ENCODE data around the gene HERPUD2. TPM values are rescaled to one million over a fixed set of nuclear protein-coding genes. Genes with fewer than 3 reads are reported as not detected.

Gene HERPUD2
- 61.1 TPM for total RNA-seq

- Histone ChIP-seq H3K27me3 (ENCODE audit: insufficient read depth, low read length) (no peaks in the 10 kb centered on the region), H3K9me3 (ENCODE audit: low read depth, low read length) (no peaks in the 10 kb centered on the region), H3K4me3 (ENCODE audit: low read length) (peak within 1 kb of the TSS; percentile 90), H3K4me1 (ENCODE audit: insufficient read depth, low read length) (peaks cover 61% of the 10 kb centered on the region)
Observed at GRCh38 chr7:35694784-35695472, at the start of gene HERPUD2. TSS of gene HERPUD2 (minus strand) at chr7:35695135. CDS start at chr7:35694330, 805 bp downstream.

DNA sequence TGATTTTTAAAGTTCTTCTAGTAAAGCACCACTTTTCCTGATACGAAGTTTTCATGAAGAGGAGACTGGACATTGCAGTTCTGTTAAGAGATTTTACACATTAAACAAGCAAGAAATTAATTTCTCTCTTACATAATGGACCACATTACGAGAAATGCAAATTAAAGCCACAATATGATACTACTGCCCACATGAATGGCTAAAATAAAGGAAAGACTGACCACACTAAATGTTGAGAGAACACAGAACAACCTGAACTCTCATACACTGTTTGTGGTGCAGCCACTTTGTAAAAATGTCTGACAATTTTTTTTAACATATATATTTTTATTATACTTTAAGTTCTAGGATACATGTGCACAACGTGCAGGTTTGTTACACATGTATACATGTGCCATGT is 44.0 kb upstream of the HERPUD2 start:
- no peaks in the 10 kb centered on the region for H3K9me3 ChIP-seq (ENCODE audit: low read depth, low read length)
- no peaks in the 10 kb centered on the region for H3K4me1 ChIP-seq (ENCODE audit: insufficient read depth, low read length)
- no peak overlapping the region for H3K4me3 ChIP-seq (ENCODE audit: low read length)
- no peaks in the 10 kb centered on the region for H3K27me3 ChIP-seq (ENCODE audit: insufficient read depth, low read length)

DNA sequence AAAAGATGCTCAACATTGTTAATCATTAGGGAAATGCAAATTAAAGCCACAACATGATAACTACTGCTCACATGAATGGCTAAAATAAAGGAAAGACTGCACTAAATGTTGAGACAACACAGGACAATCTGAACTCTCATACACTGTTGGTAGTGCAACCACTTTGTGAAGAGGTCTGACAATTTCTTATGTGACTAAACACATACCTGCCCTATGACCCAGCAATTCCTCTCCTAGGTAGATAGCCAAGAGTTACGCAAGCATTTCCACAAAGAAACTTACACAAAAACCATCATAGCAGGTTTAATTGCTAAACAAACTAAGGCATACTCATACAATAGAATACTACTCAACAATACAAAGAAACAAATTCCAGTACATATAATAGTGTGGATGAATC is 41.8 kb upstream of the HERPUD2 start:
- Histone ChIP-seq H3K9me3 (ENCODE audit: low read depth, low read length) (no peaks in the 10 kb centered on the region), H3K4me3 (ENCODE audit: low read length) (no peak overlapping the region), H3K27me3 (ENCODE audit: insufficient read depth, low read length) (no peaks in the 10 kb centered on the region), H3K4me1 (ENCODE audit: insufficient read depth, low read length) (no peaks in the 10 kb centered on the region)

DNA sequence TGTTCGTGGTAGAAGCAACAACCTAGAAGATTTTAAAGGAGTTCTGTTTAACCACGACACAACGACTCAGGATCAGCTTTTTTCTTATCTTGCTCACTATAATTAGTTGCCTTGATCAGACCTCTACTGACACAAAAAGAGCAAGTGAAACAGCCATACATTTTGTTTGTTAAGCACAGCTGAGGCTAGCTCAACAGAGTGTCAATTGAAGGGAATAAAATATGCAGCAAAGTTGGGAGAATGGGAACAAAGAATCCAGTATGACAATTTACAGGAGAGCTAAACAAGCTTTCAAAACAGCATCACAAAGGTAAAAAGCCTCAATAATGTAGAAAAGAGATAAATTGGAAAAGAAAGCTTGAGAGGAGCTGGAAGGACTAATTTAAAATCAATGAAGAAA is 40.5 kb upstream of the HERPUD2 start:
- no peak overlapping the region for H3K4me3 ChIP-seq (ENCODE audit: low read length)
- H3K27me3 ChIP-seq (ENCODE audit: insufficient read depth, low read length) = no peaks in the 10 kb centered on the region
- peaks cover 9% of the 10 kb centered on the region for H3K4me1 ChIP-seq (ENCODE audit: insufficient read depth, low read length)
- H3K9me3 ChIP-seq (ENCODE audit: low read depth, low read length) = no peaks in the 10 kb centered on the region

- no peak overlapping the region for H3K4me3 ChIP-seq (ENCODE audit: low read length)
- H3K27me3 ChIP-seq (ENCODE audit: insufficient read depth, low read length) = no peaks in the 10 kb centered on the region
- no peaks in the 10 kb centered on the region for H3K9me3 ChIP-seq (ENCODE audit: low read depth, low read length)
- peaks cover 22% of the 10 kb centered on the region for H3K4me1 ChIP-seq (ENCODE audit: insufficient read depth, low read length)
Observed at GRCh38 chr7:35734001-35734483, 39.1 kb upstream of the HERPUD2 start.

- H3K4me1 ChIP-seq (ENCODE audit: insufficient read depth, low read length) = peaks cover 43% of the 10 kb centered on the region
- H3K9me3 ChIP-seq (ENCODE audit: low read depth, low read length) = no peaks in the 10 kb centered on the region
- no peak overlapping the region for H3K4me3 ChIP-seq (ENCODE audit: low read length)
- H3K27me3 ChIP-seq (ENCODE audit: insufficient read depth, low read length) = no peaks in the 10 kb centered on the region
Observed at GRCh38 chr7:35731349-35731748, 36.4 kb upstream of the HERPUD2 start.

- Histone ChIP-seq H3K4me1 (ENCODE audit: insufficient read depth, low read length) (peaks cover 62% of the 10 kb centered on the region), H3K27me3 (ENCODE audit: insufficient read depth, low read length) (no peaks in the 10 kb centered on the region), H3K9me3 (ENCODE audit: low read depth, low read length) (no peaks in the 10 kb centered on the region), H3K4me3 (ENCODE audit: low read length) (no peak overlapping the region)
Observed at GRCh38 chr7:35729061-35729783, 34.3 kb upstream of the HERPUD2 start.

- no peaks in the 10 kb centered on the region for H3K9me3 ChIP-seq (ENCODE audit: low read depth, low read length)
- no peaks in the 10 kb centered on the region for H3K27me3 ChIP-seq (ENCODE audit: insufficient read depth, low read length)
- no peak overlapping the region for H3K4me3 ChIP-seq (ENCODE audit: low read length)
- H3K4me1 ChIP-seq (ENCODE audit: insufficient read depth, low read length) = peaks cover 62% of the 10 kb centered on the region
Observed at GRCh38 chr7:35728412-35729060, 33.6 kb upstream of the HERPUD2 start.

DNA sequence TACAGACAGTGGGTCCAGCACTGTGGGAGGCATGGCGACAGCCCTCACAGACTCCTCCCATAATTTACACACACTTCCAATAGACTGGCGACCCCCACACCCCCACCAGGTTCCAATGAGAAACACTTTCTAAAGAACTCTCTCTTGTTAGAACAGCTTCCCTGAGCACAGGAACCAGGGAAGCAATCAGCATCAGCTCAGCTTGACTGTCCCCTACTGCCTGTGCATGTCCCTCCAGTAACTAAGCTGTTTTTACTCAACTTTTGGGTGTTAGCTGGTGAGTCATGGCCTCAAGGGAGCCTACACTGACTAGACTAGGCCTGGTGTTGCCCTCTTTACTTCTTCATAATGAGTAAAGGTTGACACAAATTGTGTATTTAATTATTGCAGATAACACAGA is 32.6 kb upstream of the HERPUD2 start:
- Histone ChIP-seq H3K4me1 (ENCODE audit: insufficient read depth, low read length) (peaks cover 65% of the 10 kb centered on the region), H3K9me3 (ENCODE audit: low read depth, low read length) (no peaks in the 10 kb centered on the region), H3K4me3 (ENCODE audit: low read length) (no peak overlapping the region), H3K27me3 (ENCODE audit: insufficient read depth, low read length) (no peaks in the 10 kb centered on the region)

GRCh38 chr7:35726654-35727053 is 31.7 kb upstream of the HERPUD2 start:
- H3K27me3 ChIP-seq (ENCODE audit: insufficient read depth, low read length) = no peaks in the 10 kb centered on the region
- H3K4me3 ChIP-seq (ENCODE audit: low read length) = no peak overlapping the region
- peaks cover 68% of the 10 kb centered on the region for H3K4me1 ChIP-seq (ENCODE audit: insufficient read depth, low read length)
- no peaks in the 10 kb centered on the region for H3K9me3 ChIP-seq (ENCODE audit: low read depth, low read length)

- Histone ChIP-seq H3K27me3 (ENCODE audit: insufficient read depth, low read length) (no peaks in the 10 kb centered on the region), H3K4me3 (ENCODE audit: low read length) (no peak overlapping the region), H3K9me3 (ENCODE audit: low read depth, low read length) (no peaks in the 10 kb centered on the region), H3K4me1 (ENCODE audit: insufficient read depth, low read length) (peaks cover 58% of the 10 kb centered on the region)
Observed at GRCh38 chr7:35725280-35725680, 30.3 kb upstream of the HERPUD2 start.

GRCh38 chr7:35723011-35723410 is 28.1 kb upstream of the HERPUD2 start:
- Histone ChIP-seq H3K4me1 (ENCODE audit: insufficient read depth, low read length) (peaks cover 36% of the 10 kb centered on the region), H3K9me3 (ENCODE audit: low read depth, low read length) (no peaks in the 10 kb centered on the region), H3K4me3 (ENCODE audit: low read length) (no peak overlapping the region), H3K27me3 (ENCODE audit: insufficient read depth, low read length) (no peaks in the 10 kb centered on the region)

GRCh38 chr7:35722054-35722849 is 27.3 kb upstream of the HERPUD2 start:
- Histone ChIP-seq H3K27me3 (ENCODE audit: insufficient read depth, low read length) (no peaks in the 10 kb centered on the region), H3K4me3 (ENCODE audit: low read length) (no peak overlapping the region), H3K4me1 (ENCODE audit: insufficient read depth, low read length) (peaks cover 30% of the 10 kb centered on the region), H3K9me3 (ENCODE audit: low read depth, low read length) (no peaks in the 10 kb centered on the region)

- no peak overlapping the region for H3K4me3 ChIP-seq (ENCODE audit: low read length)
- no peaks in the 10 kb centered on the region for H3K9me3 ChIP-seq (ENCODE audit: low read depth, low read length)
- peaks cover 24% of the 10 kb centered on the region for H3K4me1 ChIP-seq (ENCODE audit: insufficient read depth, low read length)
- no peaks in the 10 kb centered on the region for H3K27me3 ChIP-seq (ENCODE audit: insufficient read depth, low read length)
Observed at GRCh38 chr7:35721288-35721687, 26.4 kb upstream of the HERPUD2 start.

DNA sequence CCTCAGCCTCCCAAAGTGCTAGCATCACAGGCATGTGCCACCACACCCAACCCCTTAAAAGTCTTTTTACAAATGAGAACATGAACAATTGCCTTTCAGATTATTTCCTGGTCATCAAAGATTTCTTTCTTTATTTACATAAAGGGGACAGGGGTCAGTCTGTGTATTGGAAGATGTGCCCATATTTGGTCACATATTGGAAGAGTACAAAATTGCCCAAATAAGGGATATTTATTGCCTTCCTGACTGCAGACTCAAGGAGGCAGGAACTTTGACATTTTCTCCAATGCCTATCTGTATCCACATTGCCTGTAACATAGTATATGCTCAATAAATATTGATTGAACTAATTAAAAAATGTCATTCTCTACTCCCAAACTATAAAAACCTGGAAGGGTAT is 25.9 kb upstream of the HERPUD2 start:
- H3K9me3 ChIP-seq (ENCODE audit: low read depth, low read length) = no peaks in the 10 kb centered on the region
- no peak overlapping the region for H3K4me3 ChIP-seq (ENCODE audit: low read length)
- no peaks in the 10 kb centered on the region for H3K27me3 ChIP-seq (ENCODE audit: insufficient read depth, low read length)
- peaks cover 20% of the 10 kb centered on the region for H3K4me1 ChIP-seq (ENCODE audit: insufficient read depth, low read length)
